ENCODE results near the gene MYOZ3.

MYOZ3 gene

DNA sequence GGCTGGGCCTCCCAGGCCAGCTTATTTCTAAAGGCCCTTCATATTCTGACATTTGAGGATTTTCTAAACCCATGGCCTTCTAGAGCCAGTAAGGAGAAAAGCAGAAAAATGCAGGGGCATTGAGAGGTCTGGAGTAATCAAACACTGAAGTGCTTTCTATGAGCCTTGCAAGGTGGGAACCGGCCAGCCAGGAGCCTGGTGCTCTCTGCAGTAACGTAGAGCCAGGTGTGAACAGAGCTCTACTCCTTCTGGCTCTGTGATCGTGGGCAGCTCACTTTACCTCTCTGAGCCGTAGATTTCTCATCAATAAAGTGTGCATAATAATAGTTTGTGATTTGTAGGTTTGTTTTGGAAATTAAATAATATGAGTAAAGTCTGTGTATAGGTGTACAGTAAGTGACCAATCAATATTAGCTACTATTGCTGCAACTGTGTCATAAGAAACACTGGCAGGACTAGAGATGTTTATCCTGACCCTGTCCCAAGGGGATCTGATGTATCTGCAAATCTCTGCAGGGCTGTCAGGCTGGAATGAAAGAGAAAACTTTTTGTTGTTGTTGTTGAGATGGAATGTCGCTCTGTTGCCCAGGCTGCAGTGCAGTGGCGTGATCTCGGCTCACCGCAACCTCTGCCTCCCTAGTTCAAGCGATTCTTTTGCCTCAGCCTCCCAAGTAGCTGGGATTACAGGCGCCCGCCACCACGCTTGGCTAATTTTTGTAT lies 17.9 kb upstream of the MYOZ3 start:
- no peak for DNase-seq (ENCODE audit: low read depth)

DNA sequence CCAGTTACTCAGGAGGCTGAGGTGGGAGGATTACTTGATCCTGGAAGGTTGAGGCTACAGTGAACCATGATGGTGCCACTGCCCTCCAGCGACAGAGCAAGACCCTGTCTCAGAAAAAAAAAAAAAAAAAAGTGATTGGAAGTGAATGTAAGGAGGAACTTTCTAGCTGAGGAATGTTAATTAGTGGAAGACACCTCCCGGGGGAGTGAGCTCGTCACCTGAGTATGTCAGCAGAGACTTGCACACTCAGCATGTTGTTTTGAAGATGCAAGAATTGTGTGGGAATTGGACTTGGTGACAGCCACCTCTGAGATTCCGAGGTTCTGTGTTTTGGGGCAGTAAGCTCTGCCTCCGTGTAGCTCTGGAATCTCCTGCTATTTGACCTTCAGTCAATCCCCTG lies 17.0 kb upstream of the MYOZ3 start:
- no peak for DNase-seq (ENCODE audit: low read depth)

DNA sequence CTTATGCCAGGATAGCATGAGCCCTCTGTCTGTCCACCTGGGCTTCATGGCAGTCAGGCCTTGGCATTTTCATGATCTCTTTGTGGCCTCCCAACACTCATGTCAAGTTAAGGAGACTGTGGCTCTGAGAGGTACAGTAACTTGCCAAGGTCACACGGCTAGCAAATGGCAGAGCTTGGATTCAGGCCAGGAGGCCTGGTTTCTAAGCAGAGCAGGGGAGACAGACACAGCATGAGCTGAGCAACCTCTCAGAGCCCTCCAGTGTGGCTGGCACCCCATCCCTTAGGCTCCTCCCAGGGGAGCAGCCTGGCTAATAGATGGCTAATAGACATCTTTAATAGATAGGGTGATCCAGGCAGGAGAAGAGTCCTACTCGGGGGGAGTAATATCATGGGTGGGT lies 16.5 kb upstream of the MYOZ3 start:
- DNase-seq (ENCODE audit: low read depth): no peak

- DNase-seq (ENCODE audit: low read depth): no peak
Observed at GRCh38 chr5:150645070-150645700, 15.9 kb upstream of the MYOZ3 start.

DNA sequence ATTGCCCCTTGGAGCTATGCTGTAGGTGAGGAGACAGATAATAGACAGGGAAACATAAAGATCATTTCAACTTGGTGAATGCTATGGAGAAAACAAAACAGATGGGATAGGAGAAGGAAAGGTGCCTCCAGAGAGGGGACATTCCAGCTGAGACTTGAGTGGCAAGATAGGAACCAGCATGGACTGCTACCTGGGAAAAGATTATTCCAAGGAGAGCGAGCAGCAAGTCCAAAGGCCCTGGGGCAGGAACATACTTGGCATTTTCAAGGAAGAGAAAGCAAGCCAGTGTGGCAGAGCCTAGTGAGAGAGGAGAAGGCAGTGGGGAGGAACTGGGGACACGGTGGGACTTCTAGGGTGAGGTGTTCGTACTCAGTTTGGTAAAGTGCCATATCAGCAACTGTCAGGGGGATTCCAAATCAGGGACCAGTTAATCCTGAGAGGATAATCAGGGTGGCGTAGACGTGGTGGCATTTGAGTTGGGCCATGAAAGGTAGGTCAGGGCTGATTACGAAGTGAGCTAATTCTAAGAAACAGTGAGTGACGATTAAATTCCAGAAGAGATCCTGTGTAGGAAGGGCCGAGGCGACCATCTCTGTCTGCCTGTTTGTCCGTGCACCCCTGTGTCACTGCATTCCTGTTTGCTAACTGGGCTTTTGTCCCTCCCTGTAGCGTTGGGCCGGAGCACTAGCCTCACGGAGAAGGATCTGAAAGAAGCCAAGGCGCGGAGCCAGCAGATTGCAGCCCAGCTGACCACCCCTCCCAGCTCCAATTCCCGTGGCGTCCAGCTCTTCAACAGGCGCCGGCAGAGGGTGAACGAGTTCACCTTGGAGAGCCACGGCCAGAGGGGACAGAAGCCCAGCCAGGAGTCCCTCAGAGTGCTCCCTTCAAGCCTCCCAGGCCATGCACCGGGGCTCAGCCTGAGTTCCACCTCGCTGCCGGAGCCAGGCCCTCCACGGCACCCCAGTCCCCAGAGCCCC lies 13.5 kb upstream of the MYOZ3 start:
- DNase-seq (ENCODE audit: low read depth): no peak

DNA sequence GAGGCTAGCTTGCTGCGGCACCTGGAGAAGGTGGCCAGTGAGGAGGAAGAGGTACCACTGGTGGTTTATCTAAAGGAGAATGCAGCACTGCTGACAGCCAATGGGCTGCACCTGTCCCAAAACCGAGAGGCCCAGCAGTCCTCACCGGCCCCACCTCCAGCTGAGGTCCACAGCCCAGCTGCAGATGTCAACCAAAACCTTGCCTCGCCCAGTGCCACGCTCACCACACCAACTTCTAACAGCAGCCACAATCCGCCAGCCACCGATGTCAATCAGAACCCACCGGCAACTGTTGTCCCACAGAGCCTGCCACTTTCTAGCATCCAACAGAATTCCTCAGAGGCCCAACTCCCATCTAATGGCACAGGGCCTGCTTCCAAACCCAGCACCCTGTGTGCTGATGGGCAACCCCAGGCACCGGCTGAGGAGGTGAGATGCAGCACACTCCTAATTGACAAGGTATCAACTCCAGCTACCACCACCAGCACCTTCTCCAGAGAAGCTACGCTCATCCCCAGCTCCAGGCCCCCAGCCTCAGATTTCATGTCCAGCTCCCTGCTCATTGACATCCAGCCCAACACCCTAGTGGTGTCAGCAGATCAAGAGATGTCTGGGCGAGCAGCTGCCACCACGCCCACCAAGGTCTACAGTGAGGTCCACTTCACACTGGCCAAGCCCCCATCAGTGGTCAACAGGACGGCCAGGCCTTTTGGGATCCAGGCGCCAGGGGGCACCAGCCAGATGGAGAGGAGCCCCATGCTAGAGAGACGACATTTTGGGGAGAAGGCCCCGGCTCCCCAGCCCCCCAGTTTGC lies 12.6 kb upstream of the MYOZ3 start:
- DNase-seq (ENCODE audit: low read depth): no peak

DNA sequence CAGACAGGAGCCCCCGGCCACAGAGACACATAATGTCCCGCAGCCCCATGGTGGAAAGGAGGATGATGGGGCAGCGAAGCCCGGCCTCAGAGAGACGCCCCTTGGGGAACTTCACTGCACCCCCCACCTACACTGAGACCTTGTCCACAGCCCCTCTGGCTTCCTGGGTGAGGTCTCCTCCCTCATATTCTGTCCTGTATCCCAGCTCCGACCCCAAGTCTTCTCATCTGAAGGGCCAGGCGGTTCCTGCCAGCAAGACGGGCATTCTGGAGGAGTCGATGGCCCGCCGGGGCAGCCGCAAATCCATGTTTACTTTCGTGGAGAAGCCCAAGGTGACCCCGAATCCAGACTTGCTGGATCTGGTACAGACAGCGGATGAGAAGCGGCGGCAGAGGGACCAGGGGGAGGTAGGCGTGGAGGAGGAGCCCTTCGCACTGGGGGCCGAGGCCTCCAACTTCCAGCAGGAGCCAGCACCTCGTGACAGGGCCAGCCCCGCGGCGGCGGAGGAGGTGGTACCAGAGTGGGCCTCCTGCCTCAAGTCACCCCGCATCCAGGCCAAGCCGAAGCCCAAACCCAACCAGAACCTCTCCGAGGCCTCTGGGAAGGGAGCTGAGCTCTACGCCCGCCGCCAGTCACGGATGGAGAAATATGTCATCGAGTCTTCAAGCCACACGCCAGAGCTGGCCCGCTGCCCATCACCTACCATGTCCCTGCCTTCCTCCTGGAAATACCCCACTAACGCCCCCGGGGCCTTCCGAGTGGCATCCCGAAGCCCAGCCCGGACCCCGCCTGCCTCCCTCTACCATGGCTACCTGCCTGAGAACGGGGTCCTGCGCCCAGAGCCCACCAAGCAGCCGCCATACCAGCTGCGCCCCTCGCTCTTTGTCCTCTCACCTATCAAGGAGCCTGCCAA lies 11.7 kb upstream of the MYOZ3 start:
- no peak for DNase-seq (ENCODE audit: low read depth)

DNA sequence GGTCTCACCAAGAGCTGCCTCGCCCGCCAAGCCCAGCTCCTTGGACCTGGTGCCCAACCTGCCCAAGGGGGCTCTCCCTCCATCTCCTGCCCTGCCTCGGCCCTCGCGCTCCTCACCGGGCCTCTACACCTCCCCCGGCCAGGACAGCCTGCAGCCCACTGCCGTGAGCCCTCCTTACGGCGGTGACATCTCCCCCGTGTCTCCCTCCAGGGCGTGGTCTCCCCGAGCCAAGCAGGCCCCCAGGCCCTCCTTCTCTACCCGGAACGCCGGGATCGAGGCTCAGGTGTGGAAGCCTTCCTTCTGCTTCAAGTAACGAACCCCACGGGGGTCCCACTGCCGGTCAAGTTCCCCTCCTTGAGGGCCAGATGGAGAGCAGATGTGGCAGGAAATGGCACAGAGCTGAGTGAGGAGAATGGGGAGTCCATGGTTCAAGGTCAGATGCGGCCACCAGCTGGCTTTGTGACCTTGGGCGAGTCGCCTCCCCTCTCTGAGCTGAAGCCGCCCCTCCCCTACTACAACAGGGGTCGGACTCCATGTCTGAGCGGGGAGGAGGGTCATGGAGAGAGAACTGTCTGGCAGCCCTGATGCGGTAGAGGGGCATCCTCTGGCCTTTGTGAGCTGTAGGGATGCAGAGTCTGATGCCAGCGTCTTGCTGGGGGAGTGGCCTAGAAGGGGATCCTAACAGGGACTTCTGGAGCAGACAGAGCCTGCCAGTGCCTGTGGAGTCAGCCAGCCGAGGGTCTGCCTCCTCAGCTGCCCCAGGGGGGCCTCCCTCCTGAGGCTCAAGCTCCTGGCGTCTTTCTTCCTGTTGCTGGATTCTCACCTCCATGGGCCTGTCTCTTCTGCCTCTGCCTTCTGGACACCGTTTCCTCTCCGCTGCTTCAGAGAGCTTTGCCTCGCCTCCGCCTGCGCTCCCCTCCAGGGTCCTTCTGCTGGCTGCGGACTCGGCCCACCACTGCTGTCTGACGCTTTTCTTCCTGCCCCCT lies 10.7 kb upstream of the MYOZ3 start:
- DNase-seq (ENCODE audit: low read depth): no peak

GRCh38 chr5:150651382-150651781 lies 9.7 kb upstream of the MYOZ3 start:
- DNase-seq (ENCODE audit: low read depth): no peak

- DNase-seq (ENCODE audit: low read depth): no peak
Observed at GRCh38 chr5:150651924-150652671, 9.0 kb upstream of the MYOZ3 start.

DNA sequence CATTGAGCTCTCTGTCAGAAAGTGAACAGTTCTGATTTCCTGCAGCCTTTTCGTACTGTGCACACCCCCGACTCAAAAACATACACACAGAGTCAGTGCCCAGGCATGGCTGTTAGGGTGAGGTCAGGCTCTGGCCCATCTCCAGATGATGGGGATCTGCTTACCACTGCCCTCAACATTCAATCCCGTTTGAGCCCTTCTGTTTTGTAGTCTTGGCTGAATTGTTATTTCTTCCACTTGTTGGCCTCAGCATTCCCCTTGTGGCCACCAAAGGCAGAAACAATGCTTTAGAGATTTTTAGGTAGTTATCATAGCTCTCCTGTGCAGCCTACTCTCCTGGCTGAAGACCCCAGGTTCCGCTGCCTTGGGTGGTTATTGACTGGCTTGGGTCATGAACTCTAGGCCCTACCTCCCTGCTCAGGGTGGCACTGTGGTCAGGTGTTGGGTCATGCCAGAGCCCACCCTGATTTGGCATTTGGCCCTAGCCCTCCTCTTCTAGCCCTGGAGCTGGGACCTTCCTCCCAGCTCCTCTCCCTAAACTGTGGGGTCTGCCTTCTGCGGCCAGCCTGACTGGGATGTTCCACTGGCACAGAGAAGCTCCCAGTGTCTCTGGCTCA lies 7.8 kb upstream of the MYOZ3 start:
- no peak for DNase-seq (ENCODE audit: low read depth)

- DNase-seq (ENCODE audit: low read depth): no peak
Observed at GRCh38 chr5:150653762-150654556, 7.1 kb upstream of the MYOZ3 start.

- no peak for DNase-seq (ENCODE audit: low read depth)
Observed at GRCh38 chr5:150655221-150655620, 5.8 kb upstream of the MYOZ3 start.

DNA sequence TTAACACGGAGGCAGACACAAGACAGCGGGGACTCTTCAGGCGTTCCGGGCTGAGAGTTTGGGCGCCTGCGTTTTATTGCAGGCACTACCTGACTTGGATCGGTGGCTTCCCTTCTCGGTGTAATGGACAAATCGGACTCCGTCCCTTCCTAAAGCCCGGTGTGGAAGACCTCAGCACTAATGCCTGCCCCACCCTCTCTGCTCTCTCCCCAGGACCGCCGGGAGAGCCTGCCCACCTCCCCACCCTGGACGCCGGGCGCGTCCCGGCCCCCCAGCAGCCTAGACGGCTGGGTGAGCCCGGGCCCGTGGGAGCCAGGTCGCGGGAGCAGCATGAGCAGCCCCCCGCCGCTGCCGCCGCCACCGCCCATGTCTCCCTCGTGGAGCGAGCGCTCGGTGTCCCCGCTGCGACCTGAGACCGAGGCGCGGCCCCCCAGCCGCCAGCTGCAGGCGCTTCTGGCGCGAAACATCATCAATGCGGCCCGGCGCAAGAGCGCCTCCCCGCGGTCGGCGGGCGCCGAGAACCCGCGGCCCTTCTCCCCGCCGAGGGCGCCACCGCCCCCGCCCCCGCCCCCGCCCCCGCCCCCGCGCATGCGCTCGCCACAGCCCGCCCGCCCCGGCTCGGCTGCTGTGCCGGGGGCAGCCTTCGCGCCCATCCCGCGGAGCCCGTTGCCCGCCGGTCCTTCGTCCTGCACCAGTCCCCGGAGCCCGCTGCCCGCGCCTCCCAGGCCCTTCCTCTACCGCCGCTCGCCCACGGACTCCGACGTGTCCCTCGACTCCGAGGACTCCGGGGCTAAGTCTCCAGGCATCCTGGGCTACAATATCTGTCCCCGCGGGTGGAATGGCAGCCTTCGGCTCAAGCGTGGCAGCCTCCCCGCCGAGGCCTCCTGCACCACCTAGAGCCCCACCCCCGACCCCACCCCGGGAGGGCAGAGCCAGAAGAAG lies 4.6 kb upstream of the MYOZ3 start:
- peak; percentile 75 for DNase-seq (ENCODE audit: low read depth)

GRCh38 chr5:150658121-150658520 lies 2.9 kb upstream of the MYOZ3 start:
- no peak for DNase-seq (ENCODE audit: low read depth)

DNA sequence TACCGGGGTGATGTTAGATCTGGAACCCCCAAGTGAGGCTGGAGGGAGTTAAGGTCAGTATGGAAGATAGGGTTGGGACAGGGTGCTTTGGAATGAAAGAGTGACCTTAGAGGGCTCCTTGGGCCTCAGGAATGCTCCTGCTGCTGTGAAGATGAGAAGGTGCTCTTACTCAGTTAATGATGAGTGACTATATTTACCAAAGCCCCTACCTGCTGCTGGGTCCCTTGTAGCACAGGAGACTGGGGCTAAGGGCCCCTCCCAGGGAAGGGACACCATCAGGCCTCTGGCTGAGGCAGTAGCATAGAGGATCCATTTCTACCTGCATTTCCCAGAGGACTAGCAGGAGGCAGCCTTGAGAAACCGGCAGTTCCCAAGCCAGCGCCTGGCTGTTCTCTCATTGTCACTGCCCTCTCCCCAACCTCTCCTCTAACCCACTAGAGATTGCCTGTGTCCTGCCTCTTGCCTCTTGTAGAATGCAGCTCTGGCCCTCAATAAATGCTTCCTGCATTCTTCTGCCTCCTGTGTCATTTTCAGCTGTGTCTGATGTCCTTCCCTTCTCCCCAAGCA lies 2.3 kb upstream of the MYOZ3 start:
- no peak for DNase-seq (ENCODE audit: low read depth)
